K562 (cell line): ENCODE results near the gene MBD6. TPM values are rescaled to one million over a fixed set of nuclear protein-coding genes. Genes with fewer than 3 reads are reported as not detected.

ENCODE experiments used
- ATAC-seq: fragments of 200-7000 bp; cut with Tn5 transposase; 3 replicates; pipeline ENCODE4 v1.9.1; 2020; ENCODE audit warnings: moderate library complexity
- BruUV-seq: library from RNA; stranded (reverse); fragments of 400-500 nt; replicated peaks from 2 replicates; lab custom pipeline; 2021; lab: Mats Ljungman, UMichigan
- CTCF ChIA-PET: fragments of 300-600 bp; formaldehyde crosslinking; extraction: SDS; loops from one replicate; lab custom pipeline; 2021; ENCODE audit warnings: low intra/inter-chr PET ratio; lab: Yijun Ruan, JAX
- POLR2A ChIA-PET: fragments of 300-600, 350-650 bp; sonication (Branson Sonifier 250); formaldehyde crosslinking; extraction: SDS; loops from one replicate; lab custom pipeline; 2021; ENCODE audit warnings: antibody characterized with exemption, inconsistent platforms; lab: Yijun Ruan, JAX
- DNase-seq, 4 experiments: peaks; one replicate each; pipeline versions ENCODE4 v3.0.0 to v3.0.0-alpha.2; 2011 to 2018; ENCODE audit warnings: low spot score in 3 of 4, mixed read lengths in 3 of 4; ENCODE audit errors: extremely low read depth in 1 of 4
- FAIRE-seq: peaks from 2 replicates; lab custom pipeline; 2011; peaks lifted over from hg19 to GRCh38; lab: Jason Lieb, UNC
- H2AFZ ChIP-seq: 2 replicates; pipeline ENCODE4 v1.6.0; 2011; ENCODE audit warnings: low read depth, low read length, control low read depth, inconsistent platforms
- H3K27ac ChIP-seq: fragments of 200-600 bp; 3 replicates; pipeline ENCODE4 v1.8.0; 2011; ENCODE audit warnings: low read depth, mild to moderate bottlenecking, control low read depth, inconsistent platforms, low read length, moderate library complexity, mixed read lengths; ENCODE audit errors: extremely low read depth
- H3K27me3 ChIP-seq, 2 experiments: fragments of 300-600 bp in 1 of 2; 2 replicates in 1 of 2; 3 replicates in 1 of 2; pipeline versions ENCODE4 v1.6.0 to v1.8.0; 2011; ENCODE audit warnings: inconsistent platforms in 2 of 2, low read length in 2 of 2, mild to moderate bottlenecking in 1 of 2, mixed read lengths in 1 of 2, moderate library complexity in 1 of 2; ENCODE audit not compliant: control insufficient read depth in 2 of 2, insufficient read depth in 2 of 2
- H3K36me3 ChIP-seq: fragments of 300-600 bp; 3 replicates; pipeline ENCODE4 v1.8.0; 2011; ENCODE audit warnings: mild to moderate bottlenecking, low read length, inconsistent platforms; ENCODE audit not compliant: control insufficient read depth, insufficient read depth
- H3K4me1 ChIP-seq, 2 experiments: fragments of 200-600 bp in 1 of 2; replicated peaks in 1 of 2; 2 replicates in 1 of 2; 3 replicates in 1 of 2; pipeline versions ENCODE4 v1.5.1 to v1.8.0; 2011; ENCODE audit warnings: inconsistent platforms in 2 of 2, low read length in 2 of 2, mild to moderate bottlenecking in 1 of 2, mixed read lengths in 1 of 2, moderate library complexity in 1 of 2; ENCODE audit not compliant: control insufficient read depth in 2 of 2, insufficient read depth in 2 of 2
- H3K4me2 ChIP-seq: 2 replicates; pipeline ENCODE4 v1.6.1; 2011; ENCODE audit warnings: low read length, control low read depth, inconsistent platforms, mixed read lengths; ENCODE audit not compliant: insufficient read depth
- H3K4me3 ChIP-seq: fragments of 200-600 bp; sonication (generic), shearing (Covaris generic); 2 replicates; pipeline ENCODE4 v1.5.1; 2016; ENCODE audit warnings: control low read depth, inconsistent platforms
- H3K79me2 ChIP-seq: fragments of 200-600 bp; 3 replicates; pipeline ENCODE4 v1.8.0; 2011; ENCODE audit warnings: low read length, inconsistent platforms; ENCODE audit not compliant: control insufficient read depth, insufficient read depth
- H3K9ac ChIP-seq, 2 experiments: 2 replicates each; pipeline versions ENCODE4 v1.6.0 to v1.6.1; 2011; ENCODE audit warnings: low read depth in 2 of 2, low read length in 2 of 2, control low read depth in 1 of 2, inconsistent platforms in 1 of 2, mild to moderate bottlenecking in 1 of 2, mixed read lengths in 1 of 2; ENCODE audit not compliant: insufficient read depth in 1 of 2
- H3K9me1 ChIP-seq: one replicate; pipeline ENCODE4 v1.6.0; 2011; ENCODE audit warnings: inconsistent platforms, mild to moderate bottlenecking, low read length, moderate library complexity; ENCODE audit not compliant: control insufficient read depth, insufficient read depth
- H3K9me3 ChIP-seq: replicated peaks from 2 replicates; pipeline ENCODE4 v1.5.1; 2011; ENCODE audit warnings: low read depth, low read length, inconsistent platforms; ENCODE audit not compliant: control insufficient read depth, insufficient read depth
- H4K20me1 ChIP-seq: replicated peaks from 2 replicates; pipeline ENCODE4 v1.6.1; 2011; ENCODE audit warnings: low read length, inconsistent platforms, mixed read lengths; ENCODE audit not compliant: control insufficient read depth, insufficient read depth
- AFF4 ChIP-seq: sonication (generic); formaldehyde crosslinking; IDR thresholded peaks from 2 replicates; pipeline ENCODE4 v1.8.0; 2023; ENCODE audit warnings: mild to moderate bottlenecking, missing genetic modification reagents
- ARID1B ChIP-seq: fragments of 450-650 bp; IDR thresholded peaks from 2 replicates; pipeline ENCODE4 v1.6.1; 2016; ENCODE audit warnings: antibody characterized with exemption, mild to moderate bottlenecking, inconsistent platforms
- CREM ChIP-seq: IDR thresholded peaks from 2 replicates; pipeline ENCODE4 v1.6.1; 2014; ENCODE audit warnings: antibody characterized with exemption, low read depth
- HMG20A ChIP-seq: fragments of 450-650 bp; formaldehyde crosslinking; conservative IDR thresholded peaks from 2 replicates; pipeline ENCODE4 v1.4.0; 2020; ENCODE audit warnings: mild to moderate bottlenecking, mixed read lengths
- POLR2A ChIP-seq: fragments of 450-650 bp; conservative IDR thresholded peaks from 2 replicates; pipeline ENCODE4 v1.6.1; 2016
- POLR2AphosphoS2 ChIP-seq: IDR thresholded peaks from 2 replicates; pipeline ENCODE4 v1.6.1; 2012; ENCODE audit warnings: low read length, improper control_type of control experiment
- POLR2B ChIP-seq: fragments of 450-650 bp; IDR thresholded peaks from 2 replicates; pipeline ENCODE4 v1.6.1; 2018; ENCODE audit warnings: low read depth; ENCODE audit not compliant: partially characterized antibody
- POLR2H ChIP-seq: IDR thresholded peaks from 2 replicates; pipeline ENCODE4 v1.6.1; 2016; ENCODE audit warnings: missing genetic modification characterization, low read depth, mild to moderate bottlenecking, control low read depth, missing compliant biosample characterization, moderate library complexity
- ZNF395 ChIP-seq: fragments of 200-800 bp; sonication (Bioruptor generic); IDR thresholded peaks from 2 replicates; pipeline ENCODE4 v1.6.1; 2017; ENCODE audit warnings: missing genetic modification characterization, missing compliant biosample characterization
- WGBS: fragments of 100-300 bp; shearing (Covaris generic); methylation state at CpG from one replicate; pipeline ENCODE4 v1.1.6; 2016; ENCODE audit warnings: low coverage, mixed read lengths; ENCODE audit not compliant: insufficient coverage; ENCODE audit errors: missing lambda C conversion rate; 5-methylcytosine and 5-hydroxymethylcytosine counted together
- in situ Hi-C: fragments of 300-500 bp; cut with MboI; formaldehyde crosslinking; loops from 4 replicates; pipeline ENCODE4 v1.15.0; 2018; ENCODE audit warnings: inconsistent platforms, mixed read lengths
- intact Hi-C: fragments of 100-400 bp; cut with micrococcal nuclease; formaldehyde crosslinking; loops from 2 replicates; pipeline ENCODE4 v1.14.2; 2022
- polyA plus RNA-seq, 8 experiments: library from polyadenylated mRNA; depleted of rRNA in 4 of 8; stranded (reverse) in 5 of 8; unstranded in 3 of 8; fragments of >200 nt; fragmentation: Nextera tagmentation in 2 of 8; fragmentation: Illumina TruSeq in 1 of 8; extraction: Ambion mirVana in 2 of 8; extraction: Trizol in 1 of 8; gene quantifications; 2 replicates each; pipeline versions ENCODE4 v1.2.1 to v1.2.3, GENCODE V29; 2011 to 2014; ENCODE audit warnings: inconsistent platforms in 1 of 8, missing spikeins in 1 of 8
- total RNA-seq, 7 experiments: library from RNA; depleted of rRNA in 6 of 7; stranded (reverse); fragments of >200 nt in 6 of 7; fragmentation: Illumina TruSeq in 2 of 7; extraction: Trizol in 2 of 7; gene quantifications; 2 replicates each; pipeline versions ENCODE4 v1.2.1 to v1.2.3, GENCODE V29; 2011 to 2021; ENCODE audit warnings: low replicate concordance in 1 of 7
- TF ChIP-seq, protein P1 (sequence below): fragments of 450-650 bp; IDR thresholded peaks from 2 replicates; pipeline ENCODE4 v1.6.1; 2018; ENCODE audit not compliant: partially characterized antibody

Gene MBD6
- total and polyA plus RNA-seq, 9 of the 15 experiments (the other 6 are each of a cell fraction or from before 2014, with no cell fraction given): 2.0 to 54.8 (median 3.8) TPM

DNA sequence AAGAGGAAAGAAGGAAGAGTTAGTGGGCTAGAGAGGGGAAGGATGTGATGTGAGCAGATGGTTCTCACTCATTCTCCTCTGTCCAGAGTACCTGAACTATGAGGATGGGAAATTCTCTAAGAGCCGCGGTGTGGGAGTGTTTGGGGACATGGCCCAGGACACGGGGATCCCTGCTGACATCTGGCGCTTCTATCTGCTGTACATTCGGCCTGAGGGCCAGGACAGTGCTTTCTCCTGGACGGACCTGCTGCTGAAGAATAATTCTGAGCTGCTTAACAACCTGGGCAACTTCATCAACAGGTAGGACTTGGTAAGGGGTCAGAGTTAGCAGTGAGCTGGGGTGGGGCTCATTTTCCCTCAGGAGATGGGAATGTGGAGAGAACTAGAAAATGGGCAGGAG is 10.0 kb upstream of the MBD6 start:
- Histone ChIP-seq H3K79me2 (peaks cover 14% of the 10 kb centered on the region), H3K27ac (no peak overlapping the region), H3K9me3 (no peaks in the 10 kb centered on the region), H3K4me2 (no peak overlapping the region), H4K20me1 (peaks cover 26% of the 10 kb centered on the region), H3K36me3 (peaks cover 80% of the 10 kb centered on the region), H3K9ac (no peak overlapping the region), H3K9me1 (peaks cover 7% of the 10 kb centered on the region), H3K4me3 (no peak overlapping the region), H3K4me1 (peaks cover 0 to 11% of the 10 kb centered on the region in 2 experiments; a peak in 4 of 5 replicates), H2AFZ (no peak overlapping the region), H3K27me3 (no peaks in the 10 kb centered on the region)
- intact Hi-C loops (no loop called here), in situ Hi-C loops (no loop called here)
- BruUV-seq: no TSS peak
- FAIRE-seq: no peak
- WGBS: 84% methylated on average over 6 of the region's 6 CpGs
- DNase-seq: no peak
- no peak for ATAC-seq
- ChIA-PET POLR2A (interaction anchor here (0.6 to 10.1 kb wide), 4 partner anchors 9 to 238 kb away, joined by 3 to 184 read pairs (median 3); partner anchors contain the start of gene DCTN2), CTCF (no interaction called here)
- TF ChIP-seq AFF4 (0 out of 2 replicates have a peak, but pooled peaks have one; percentile 27), ARID1B (no peak), HMG20A (CRISPR knock-in tag) (no peak), ZNF395 (CRISPR knock-in tag) (no peak), CREM (no peak), POLR2B (peak; percentile 20), POLR2AphosphoS2 (peak; percentile 70; the same call in 1 of the 2 replicates), POLR2A (0 out of 2 replicates have a peak, but pooled peaks have one; percentile 33), POLR2H (tag) (0 out of 2 replicates have a peak, but pooled peaks have one; percentile 4)
- TF ChIP-seq, protein P1, sequence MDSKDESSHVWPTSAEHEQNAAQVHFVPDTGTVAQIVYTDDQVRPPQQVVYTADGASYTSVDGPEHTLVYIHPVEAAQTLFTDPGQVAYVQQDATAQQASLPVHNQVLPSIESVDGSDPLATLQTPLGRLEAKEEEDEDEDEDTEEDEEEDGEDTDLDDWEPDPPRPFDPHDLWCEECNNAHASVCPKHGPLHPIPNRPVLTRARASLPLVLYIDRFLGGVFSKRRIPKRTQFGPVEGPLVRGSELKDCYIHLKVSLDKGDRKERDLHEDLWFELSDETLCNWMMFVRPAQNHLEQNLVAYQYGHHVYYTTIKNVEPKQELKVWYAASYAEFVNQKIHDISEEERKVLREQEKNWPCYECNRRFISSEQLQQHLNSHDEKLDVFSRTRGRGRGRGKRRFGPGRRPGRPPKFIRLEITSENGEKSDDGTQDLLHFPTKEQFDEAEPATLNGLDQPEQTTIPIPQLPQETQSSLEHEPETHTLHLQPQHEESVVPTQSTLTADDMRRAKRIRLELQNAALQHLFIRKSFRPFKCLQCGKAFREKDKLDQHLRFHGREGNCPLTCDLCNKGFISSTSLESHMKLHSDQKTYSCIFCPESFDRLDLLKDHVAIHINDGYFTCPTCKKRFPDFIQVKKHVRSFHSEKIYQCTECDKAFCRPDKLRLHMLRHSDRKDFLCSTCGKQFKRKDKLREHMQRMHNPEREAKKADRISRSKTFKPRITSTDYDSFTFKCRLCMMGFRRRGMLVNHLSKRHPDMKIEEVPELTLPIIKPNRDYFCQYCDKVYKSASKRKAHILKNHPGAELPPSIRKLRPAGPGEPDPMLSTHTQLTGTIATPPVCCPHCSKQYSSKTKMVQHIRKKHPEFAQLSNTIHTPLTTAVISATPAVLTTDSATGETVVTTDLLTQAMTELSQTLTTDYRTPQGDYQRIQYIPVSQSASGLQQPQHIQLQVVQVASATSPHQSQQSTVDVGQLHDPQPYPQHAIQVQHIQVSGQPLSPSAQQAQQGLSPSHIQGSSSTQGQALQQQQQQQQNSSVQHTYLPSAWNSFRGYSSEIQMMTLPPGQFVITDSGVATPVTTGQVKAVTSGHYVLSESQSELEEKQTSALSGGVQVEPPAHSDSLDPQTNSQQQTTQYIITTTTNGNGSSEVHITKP: no peak
